Colon (tissue), 2 donors: ENCODE measurements around the gene RGS11.
"Not testable (repeated sequence)": the region's sequence is repeated elsewhere in the genome, so short reads cannot be mapped to it uniquely, and the experiment has no call there.

Experiments used
- FAIRE-seq: peaks from 2 replicates; lab custom pipeline; 2012; peaks lifted over from hg19 to GRCh38; lab: Jason Lieb, UNC
- donor health status: control.
- donor health status: control.

Gene RGS11

GRCh38 chr16:280552-280951 lies 4.8 kb upstream of the RGS11 start, which contains the start of gene ARHGDIG:
Gene ARHGDIG (plus strand): TSS chr16:280591. CDS start chr16:280681, 90 bp downstream.
- no peak for FAIRE-seq

DNA sequence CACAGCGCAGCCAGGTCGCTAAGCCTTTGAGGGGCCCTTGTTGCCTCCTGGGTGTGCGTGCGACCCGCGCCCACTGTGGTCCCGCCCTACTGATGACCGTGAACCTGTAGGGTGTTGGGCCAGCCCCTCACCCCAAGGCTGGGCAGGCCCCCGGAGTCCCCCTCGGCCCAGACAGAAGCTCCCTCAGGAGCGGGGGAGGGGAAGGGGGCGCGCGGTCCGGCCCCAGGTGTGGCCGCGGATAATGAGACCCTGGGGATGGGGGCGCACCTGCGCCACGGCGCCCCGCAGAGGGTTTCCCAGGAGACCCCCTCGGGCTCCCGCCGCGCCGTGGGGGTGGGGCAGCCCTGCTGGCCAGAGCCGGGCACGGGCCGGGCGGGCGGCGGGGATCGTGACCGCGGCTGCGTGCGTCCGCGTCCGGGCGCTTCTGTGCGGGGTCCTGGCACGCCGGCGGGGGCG lies 4.3 kb upstream of the RGS11 start:
- FAIRE-seq = no peak

- no peak for FAIRE-seq
Measured at GRCh38 chr16:279531-279930, 3.8 kb upstream of the RGS11 start.

DNA sequence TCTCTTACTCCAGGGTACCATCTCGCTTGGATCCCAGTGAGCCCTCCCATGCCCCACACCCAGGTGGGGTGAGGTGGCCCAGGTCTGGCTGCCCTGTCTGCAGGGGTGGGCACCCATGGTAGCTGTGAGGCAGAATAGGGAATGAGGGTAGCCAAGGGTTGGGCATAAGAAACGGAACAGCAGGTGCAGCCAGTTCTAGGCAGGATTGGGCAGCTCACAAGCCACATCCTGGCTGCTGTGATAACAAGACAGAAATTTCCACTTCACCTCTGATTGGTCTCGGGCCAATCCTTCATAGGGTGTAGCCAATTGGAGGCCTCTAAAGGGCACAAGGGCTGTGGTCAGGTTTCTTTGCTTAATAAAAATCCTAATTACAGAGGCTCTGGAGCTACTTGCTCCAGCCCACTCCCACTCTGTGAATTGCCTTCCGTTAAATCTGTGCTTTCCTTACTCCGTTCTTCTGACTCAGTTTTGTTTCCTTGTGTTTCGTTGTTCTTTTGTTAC lies 3.2 kb upstream of the RGS11 start:
- FAIRE-seq = no peak

DNA sequence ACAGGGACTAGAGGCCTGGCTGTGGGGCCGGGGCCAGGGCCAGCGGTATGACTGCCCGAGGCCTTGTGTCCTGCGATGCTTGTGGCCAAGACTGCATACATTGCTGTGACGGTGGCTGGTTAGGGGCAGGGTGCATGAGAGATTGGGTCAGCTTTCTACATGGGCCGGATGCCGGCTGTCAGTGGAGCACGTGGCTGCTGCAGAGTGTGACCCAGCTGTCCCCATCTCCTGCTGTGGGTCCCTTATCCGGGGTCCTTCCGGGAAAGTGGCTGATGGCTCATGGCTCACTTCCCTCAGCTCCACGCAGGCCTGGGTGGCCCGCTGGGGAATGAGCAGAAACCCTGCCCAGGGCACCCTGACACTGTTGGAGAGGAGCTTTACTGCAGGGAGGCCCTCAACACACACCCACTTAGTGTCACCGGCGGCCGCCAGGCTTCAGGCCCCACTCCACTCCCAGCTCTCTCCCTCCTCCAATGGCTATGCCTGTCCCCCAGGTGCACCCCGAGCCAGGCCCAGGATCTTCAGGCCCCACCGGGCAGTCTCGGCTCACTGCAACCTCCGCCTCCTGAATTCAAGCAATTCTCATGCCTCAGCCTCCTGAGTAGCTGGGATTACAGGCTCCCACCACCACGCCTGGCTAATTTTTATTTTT lies 808 bp upstream of the RGS11 start:
- FAIRE-seq = no peak

DNA sequence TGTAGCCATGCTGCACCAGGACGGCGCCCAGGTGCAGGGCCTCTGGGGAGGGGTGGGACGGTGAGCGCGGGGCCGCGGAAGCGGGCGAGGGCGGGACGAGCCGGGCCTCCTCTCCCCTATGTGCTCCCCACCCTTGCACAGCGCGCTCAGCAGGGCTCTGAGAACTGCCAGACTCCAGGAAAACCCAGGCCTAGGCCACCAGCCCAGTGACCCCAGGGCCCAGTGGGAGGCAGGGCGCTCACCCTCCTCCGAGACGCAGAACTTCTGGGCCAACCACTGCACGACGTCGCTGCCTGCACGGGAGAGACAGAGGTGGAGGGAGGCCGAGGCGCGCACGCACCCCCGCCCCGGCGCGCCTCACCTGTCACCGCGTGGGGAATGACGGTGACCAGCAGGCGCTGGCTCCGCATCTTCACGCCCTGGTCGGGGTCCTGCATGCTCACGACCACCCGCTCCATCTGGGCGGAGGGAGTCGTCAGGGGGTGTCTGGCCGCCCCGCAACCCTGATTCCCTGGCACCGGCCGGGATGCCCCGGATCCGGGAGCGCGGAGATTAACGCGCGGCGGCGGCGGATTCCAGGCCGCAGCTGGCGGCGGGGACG lies 603 bp downstream of the RGS11 start:
- FAIRE-seq = no peak

- FAIRE-seq = no peak
Measured at GRCh38 chr16:273547-274421, 2.0 kb downstream of the RGS11 start.

DNA sequence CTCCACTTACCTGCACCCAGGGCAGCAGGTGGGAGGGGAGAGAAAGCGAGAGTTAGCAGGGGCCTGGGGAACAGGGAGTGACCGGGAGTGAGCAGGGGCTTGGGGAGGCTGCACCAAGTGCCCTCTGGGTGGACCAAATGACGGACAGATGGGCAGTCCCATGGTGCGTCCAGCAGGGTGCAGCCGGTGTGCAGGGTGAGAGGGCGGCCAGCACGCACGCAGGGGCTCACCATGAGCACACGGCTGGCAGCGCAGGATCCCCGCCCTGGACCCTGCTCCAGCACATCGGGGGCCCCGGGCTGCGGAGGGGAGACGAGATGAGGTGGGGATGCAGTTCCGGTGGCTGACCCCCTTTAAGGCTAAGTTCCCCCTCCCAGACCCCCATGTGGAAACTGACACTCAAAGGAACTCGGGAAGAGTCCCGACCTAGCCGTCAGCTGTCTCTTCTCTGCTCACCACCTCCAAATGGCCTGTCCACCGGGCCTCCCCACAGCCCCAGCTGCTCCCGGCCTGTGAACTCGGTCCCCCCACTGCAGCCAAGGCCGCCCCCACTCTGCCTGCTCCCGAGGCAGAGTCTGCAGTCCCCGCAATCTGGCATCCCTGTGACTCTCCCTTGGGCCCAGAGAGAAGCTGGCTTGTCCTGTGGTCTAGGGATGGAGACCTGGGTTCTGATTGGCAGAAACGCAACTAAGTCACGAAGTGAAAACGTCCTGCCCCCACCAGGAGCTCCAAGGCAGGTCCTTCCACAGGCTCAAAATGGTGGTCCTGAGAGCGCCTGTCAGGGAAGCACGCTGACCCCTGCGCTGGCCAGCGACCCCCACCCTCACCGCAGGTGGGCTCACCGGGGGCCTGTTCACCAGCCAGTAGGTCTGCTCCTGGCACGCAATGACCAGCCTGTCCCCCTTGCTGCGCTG lies 2.9 kb downstream of the RGS11 start:
- FAIRE-seq = no peak

- FAIRE-seq = no peak
Measured at GRCh38 chr16:270381-271255, 5.1 kb downstream of the RGS11 start.

GRCh38 chr16:269061-269796 lies 6.5 kb downstream of the RGS11 start:
- FAIRE-seq = no peak

DNA sequence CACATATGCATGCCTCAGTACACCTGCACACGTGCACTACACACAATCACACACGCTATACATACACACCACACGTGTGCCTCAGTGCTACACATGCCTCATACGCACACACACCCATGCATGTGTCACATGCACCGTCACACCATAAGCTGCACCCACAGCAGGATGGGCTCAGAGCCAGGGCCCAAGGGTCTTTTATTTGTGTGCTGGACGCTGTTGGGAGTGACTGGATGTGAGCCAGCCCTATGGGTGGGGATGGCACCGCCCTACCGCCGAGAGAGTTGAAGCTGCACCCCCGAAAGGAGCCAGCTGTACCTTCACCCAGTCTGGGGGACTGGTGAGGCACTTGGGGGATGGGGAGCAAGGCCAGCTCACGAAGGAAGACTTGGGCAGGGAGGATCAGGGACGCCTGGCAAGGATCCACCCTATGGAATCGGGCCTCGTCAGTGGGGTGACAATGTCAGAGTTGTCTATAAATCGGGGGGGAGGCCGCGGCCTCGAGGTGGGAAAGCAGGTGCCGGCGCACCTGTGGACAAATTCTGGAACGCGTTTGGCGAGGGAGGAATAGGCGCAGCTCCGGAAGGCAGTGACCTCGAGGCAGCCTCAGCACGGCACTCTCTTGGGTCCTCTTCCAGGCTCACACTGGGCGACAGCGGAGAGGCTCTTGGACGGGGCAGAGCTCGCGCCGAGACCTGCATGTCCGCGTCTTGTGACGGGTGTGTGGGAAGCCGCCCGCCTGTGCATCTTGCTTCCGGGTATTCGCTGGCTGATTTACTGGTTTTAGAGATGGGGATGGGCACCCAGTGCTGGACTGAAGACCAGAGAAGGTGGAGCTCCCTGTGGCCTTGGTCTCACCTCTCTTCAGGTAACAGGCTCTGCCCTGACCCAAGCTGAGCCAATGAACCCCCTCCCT lies 7.3 kb downstream of the RGS11 start:
- no peak for FAIRE-seq

GRCh38 chr16:267562-267961 lies 8.2 kb downstream of the RGS11 start:
- not testable (repeated sequence) for FAIRE-seq

- FAIRE-seq = no peak
Measured at GRCh38 chr16:266258-267164, 9.2 kb downstream of the RGS11 start.

GRCh38 chr16:265711-266110 lies 10.0 kb downstream of the RGS11 start:
- no peak for FAIRE-seq

- no peak for FAIRE-seq
Measured at GRCh38 chr16:265002-265529, 10.7 kb downstream of the RGS11 start.

DNA sequence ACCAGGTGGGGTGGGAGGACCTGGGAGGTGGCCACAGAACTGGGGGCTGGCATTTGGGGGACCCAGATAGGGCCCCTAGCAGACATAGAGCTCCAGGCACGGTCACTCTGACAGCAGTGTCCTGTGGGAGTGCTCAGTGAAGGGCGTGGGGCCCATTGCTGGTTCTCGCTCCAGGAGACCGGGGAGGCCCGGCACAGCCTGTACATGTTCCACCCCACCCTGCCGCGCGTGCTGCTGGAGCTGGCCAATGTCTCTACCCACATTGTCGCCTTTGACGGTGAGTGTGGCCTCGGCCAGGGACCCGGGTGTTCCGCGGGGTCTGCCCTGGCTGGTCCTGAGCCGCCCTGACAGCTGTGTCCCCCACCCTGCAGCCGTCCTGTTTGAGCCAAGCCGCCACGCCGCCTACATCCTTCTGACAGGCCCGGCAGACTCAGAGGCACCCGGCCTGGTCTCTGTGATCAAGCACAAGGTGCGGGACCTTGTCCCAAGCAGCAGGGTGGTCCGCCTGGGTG lies 11.2 kb downstream of the RGS11 start:
- no peak for FAIRE-seq

DNA sequence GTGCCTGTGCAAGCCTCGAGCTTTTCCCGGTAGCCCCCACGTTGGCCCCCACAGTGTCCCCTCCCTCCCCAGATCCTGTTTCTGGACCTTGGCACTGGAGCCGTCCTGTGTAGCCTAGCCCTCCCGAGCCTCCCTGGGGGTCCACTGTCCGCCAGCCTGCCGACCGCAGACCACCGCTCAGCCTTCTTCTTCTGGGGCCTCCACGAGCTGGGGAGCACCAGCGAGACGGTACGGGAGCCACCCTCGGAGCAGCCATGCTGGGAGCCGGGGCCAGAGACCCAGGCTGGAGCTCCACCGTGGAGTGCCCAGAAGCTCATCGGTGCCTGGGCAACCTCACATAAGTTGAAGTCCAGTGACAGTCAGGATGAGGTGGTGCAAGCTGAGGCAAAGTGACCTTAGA lies 11.8 kb downstream of the RGS11 start:
- no peak for FAIRE-seq
